ENCODE measurements around the gene MDC1.

Gene MDC1

GRCh38 chr6:30686009-30686907 is 30.8 kb downstream of the MDC1 start, which contains the start of gene PPP1R18:
Gene PPP1R18, minus strand, starts transcription at chr6:30686645. Its CDS starts 627 bp downstream, at chr6:30686018.
- Histone ChIP-seq H3K27me3 (replicated peaks; ENCODE audit: control insufficient read depth, insufficient read depth, low read length, poor library complexity, severe bottlenecking) (no peaks in the 10 kb centered on the region), H3K36me3 (ENCODE audit: control insufficient read depth, insufficient read depth, low read length) (no peaks in the 10 kb centered on the region), H3K27ac (ENCODE audit: insufficient read depth, low read length, poor library complexity, severe bottlenecking) (peak within 1 kb of the TSS; percentile 96), H3K9me3 (ENCODE audit: control insufficient read depth, low read length) (no peaks in the 10 kb centered on the region), H3K4me1 (ENCODE audit: control insufficient read depth, insufficient read depth, low read length, poor library complexity, severe bottlenecking) (peaks cover 41% of the 10 kb centered on the region), H3K4me3 (ENCODE audit: insufficient read depth, low read depth, low read length, poor library complexity, severe bottlenecking) (peak within 1 kb of the TSS; percentile 99)
- DNase-seq: peak; percentile 68 to 75 (median 72)

- Histone ChIP-seq H3K36me3 (ENCODE audit: control insufficient read depth, insufficient read depth, low read length) (no peaks in the 10 kb centered on the region), H3K9me3 (ENCODE audit: control insufficient read depth, low read length) (no peaks in the 10 kb centered on the region), H3K4me1 (ENCODE audit: control insufficient read depth, insufficient read depth, low read length, poor library complexity, severe bottlenecking) (peaks cover 41% of the 10 kb centered on the region), H3K27ac (ENCODE audit: insufficient read depth, low read length, poor library complexity, severe bottlenecking) (peak overlapping the region; percentile 96), H3K4me3 (ENCODE audit: insufficient read depth, low read depth, low read length, poor library complexity, severe bottlenecking) (peak overlapping the region; percentile 99), H3K27me3 (replicated peaks; ENCODE audit: control insufficient read depth, insufficient read depth, low read length, poor library complexity, severe bottlenecking) (no peaks in the 10 kb centered on the region)
- DNase-seq: no peak
Measured at GRCh38 chr6:30685157-30686008, 31.7 kb downstream of the MDC1 start.

- DNase-seq: peak; percentile 28 to 44 (median 31)
- Histone ChIP-seq H3K27ac (ENCODE audit: insufficient read depth, low read length, poor library complexity, severe bottlenecking) (peak overlapping the region; percentile 96), H3K9me3 (ENCODE audit: control insufficient read depth, low read length) (no peaks in the 10 kb centered on the region), H3K4me1 (ENCODE audit: control insufficient read depth, insufficient read depth, low read length, poor library complexity, severe bottlenecking) (peaks cover 41% of the 10 kb centered on the region), H3K4me3 (ENCODE audit: insufficient read depth, low read depth, low read length, poor library complexity, severe bottlenecking) (peak overlapping the region; percentile 99), H3K27me3 (replicated peaks; ENCODE audit: control insufficient read depth, insufficient read depth, low read length, poor library complexity, severe bottlenecking) (no peaks in the 10 kb centered on the region), H3K36me3 (ENCODE audit: control insufficient read depth, insufficient read depth, low read length) (no peaks in the 10 kb centered on the region)
Measured at GRCh38 chr6:30684386-30685156, 32.5 kb downstream of the MDC1 start.

GRCh38 chr6:30683980-30684338 is 33.1 kb downstream of the MDC1 start:
- Histone ChIP-seq H3K9me3 (ENCODE audit: control insufficient read depth, low read length) (no peaks in the 10 kb centered on the region), H3K36me3 (ENCODE audit: control insufficient read depth, insufficient read depth, low read length) (no peaks in the 10 kb centered on the region), H3K27me3 (replicated peaks; ENCODE audit: control insufficient read depth, insufficient read depth, low read length, poor library complexity, severe bottlenecking) (no peaks in the 10 kb centered on the region), H3K4me3 (ENCODE audit: insufficient read depth, low read depth, low read length, poor library complexity, severe bottlenecking) (peak overlapping the region; percentile 99), H3K4me1 (ENCODE audit: control insufficient read depth, insufficient read depth, low read length, poor library complexity, severe bottlenecking) (peaks cover 41% of the 10 kb centered on the region), H3K27ac (ENCODE audit: insufficient read depth, low read length, poor library complexity, severe bottlenecking) (peak overlapping the region; percentile 96)
- no peak for DNase-seq

GRCh38 chr6:30683183-30683979 is 33.7 kb downstream of the MDC1 start:
- Histone ChIP-seq H3K4me3 (ENCODE audit: insufficient read depth, low read depth, low read length, poor library complexity, severe bottlenecking) (peak overlapping the region; percentile 99), H3K4me1 (ENCODE audit: control insufficient read depth, insufficient read depth, low read length, poor library complexity, severe bottlenecking) (peaks cover 36% of the 10 kb centered on the region), H3K36me3 (ENCODE audit: control insufficient read depth, insufficient read depth, low read length) (peaks cover 5% of the 10 kb centered on the region), H3K27me3 (replicated peaks; ENCODE audit: control insufficient read depth, insufficient read depth, low read length, poor library complexity, severe bottlenecking) (no peaks in the 10 kb centered on the region), H3K27ac (ENCODE audit: insufficient read depth, low read length, poor library complexity, severe bottlenecking) (peak overlapping the region; percentile 96), H3K9me3 (ENCODE audit: control insufficient read depth, low read length) (no peaks in the 10 kb centered on the region)
- no peak for DNase-seq

- peaks cover 11% of the 10 kb centered on the region for H3K36me3 ChIP-seq (ENCODE audit: control insufficient read depth, insufficient read depth, low read length)
- H3K9me3 ChIP-seq (ENCODE audit: control insufficient read depth, low read length): no peaks in the 10 kb centered on the region
- H3K4me3 ChIP-seq (ENCODE audit: insufficient read depth, low read depth, low read length, poor library complexity, severe bottlenecking): peak overlapping the region; percentile 99
- H3K4me1 ChIP-seq (ENCODE audit: control insufficient read depth, insufficient read depth, low read length, poor library complexity, severe bottlenecking): peaks cover 26% of the 10 kb centered on the region
- peak; percentile 82 to 86 (median 86) for DNase-seq
- no peaks in the 10 kb centered on the region for H3K27me3 ChIP-seq (replicated peaks; ENCODE audit: control insufficient read depth, insufficient read depth, low read length, poor library complexity, severe bottlenecking)
- peak overlapping the region; percentile 96 for H3K27ac ChIP-seq (ENCODE audit: insufficient read depth, low read length, poor library complexity, severe bottlenecking)
Measured at GRCh38 chr6:30682143-30683117, 34.7 kb downstream of the MDC1 start.

- Histone ChIP-seq H3K9me3 (ENCODE audit: control insufficient read depth, low read length) (no peaks in the 10 kb centered on the region), H3K27me3 (replicated peaks; ENCODE audit: control insufficient read depth, insufficient read depth, low read length, poor library complexity, severe bottlenecking) (no peaks in the 10 kb centered on the region), H3K4me1 (ENCODE audit: control insufficient read depth, insufficient read depth, low read length, poor library complexity, severe bottlenecking) (peaks cover 24% of the 10 kb centered on the region), H3K36me3 (ENCODE audit: control insufficient read depth, insufficient read depth, low read length) (peaks cover 18% of the 10 kb centered on the region), H3K27ac (ENCODE audit: insufficient read depth, low read length, poor library complexity, severe bottlenecking) (peak overlapping the region; percentile 96), H3K4me3 (ENCODE audit: insufficient read depth, low read depth, low read length, poor library complexity, severe bottlenecking) (peak overlapping the region; percentile 99)
- no peak for DNase-seq
Measured at GRCh38 chr6:30681766-30682142, 35.3 kb downstream of the MDC1 start.

- Histone ChIP-seq H3K36me3 (ENCODE audit: control insufficient read depth, insufficient read depth, low read length) (peaks cover 28% of the 10 kb centered on the region), H3K27ac (ENCODE audit: insufficient read depth, low read length, poor library complexity, severe bottlenecking) (peak overlapping the region; percentile 96), H3K4me1 (ENCODE audit: control insufficient read depth, insufficient read depth, low read length, poor library complexity, severe bottlenecking) (peaks cover 24% of the 10 kb centered on the region)
Measured at GRCh38 chr6:30679765-30680535, 37.1 kb downstream of the MDC1 start.

More at GRCh38 chr6:30679765-30680535, 37.1 kb downstream of the MDC1 start:
- Histone ChIP-seq H3K9me3 (ENCODE audit: control insufficient read depth, low read length) (no peaks in the 10 kb centered on the region), H3K4me3 (ENCODE audit: insufficient read depth, low read depth, low read length, poor library complexity, severe bottlenecking) (peak overlapping the region; percentile 44), H3K27me3 (replicated peaks; ENCODE audit: control insufficient read depth, insufficient read depth, low read length, poor library complexity, severe bottlenecking) (no peaks in the 10 kb centered on the region)
- no peak for DNase-seq

Data from effector memory CD4-positive, alpha-beta T cell (primary cell).